SJSA1 (cell line): ENCODE data around the gene PCGF3. TPM values are rescaled to one million over a fixed set of nuclear protein-coding genes. Genes with fewer than 3 reads are reported as not detected.

ENCODE experiments used
- DNase-seq, 2 experiments: peaks; one replicate each; pipeline ENCODE4 v3.0.0-alpha.2; 2015 to 2020; ENCODE audit warnings: low spot score in 2 of 2, low read depth in 1 of 2
- H3K27ac ChIP-seq: fragments of 250-450 bp; sonication (Bioruptor Pico); 2 replicates; pipeline ENCODE4 v1.5.1; 2020; ENCODE audit warnings: mild to moderate bottlenecking, moderate library complexity
- H3K27me3 ChIP-seq: fragments of 250-450 bp; sonication (Bioruptor Pico); replicated peaks from 2 replicates; pipeline ENCODE4 v1.5.1; 2020; ENCODE audit warnings: mild to moderate bottlenecking, moderate library complexity
- H3K36me3 ChIP-seq: fragments of 250-450 bp; sonication (Bioruptor Pico); 2 replicates; pipeline ENCODE4 v1.5.1; 2020; ENCODE audit warnings: mild to moderate bottlenecking
- H3K4me1 ChIP-seq: fragments of 250-450 bp; sonication (Bioruptor Pico); replicated peaks from 2 replicates; pipeline ENCODE4 v1.6.1; 2021; ENCODE audit warnings: mild to moderate bottlenecking
- H3K4me3 ChIP-seq: fragments of 250-450 bp; sonication (Bioruptor Pico); 2 replicates; pipeline ENCODE4 v1.5.1; 2020; ENCODE audit warnings: mild to moderate bottlenecking
- H3K9me3 ChIP-seq: fragments of 250-450 bp; sonication (Bioruptor Pico); replicated peaks from 2 replicates; pipeline ENCODE4 v1.5.1; 2020; ENCODE audit warnings: mild to moderate bottlenecking
- total RNA-seq: library from RNA; depleted of rRNA; stranded (reverse); fragments of >200 nt; shearing (Covaris generic); gene quantifications from 2 replicates; pipeline ENCODE4 v1.2.3, GENCODE V29; 2014

The PCGF3 gene
- total RNA-seq, 1 experiment from 2014 or later = 24.8 TPM

DNA sequence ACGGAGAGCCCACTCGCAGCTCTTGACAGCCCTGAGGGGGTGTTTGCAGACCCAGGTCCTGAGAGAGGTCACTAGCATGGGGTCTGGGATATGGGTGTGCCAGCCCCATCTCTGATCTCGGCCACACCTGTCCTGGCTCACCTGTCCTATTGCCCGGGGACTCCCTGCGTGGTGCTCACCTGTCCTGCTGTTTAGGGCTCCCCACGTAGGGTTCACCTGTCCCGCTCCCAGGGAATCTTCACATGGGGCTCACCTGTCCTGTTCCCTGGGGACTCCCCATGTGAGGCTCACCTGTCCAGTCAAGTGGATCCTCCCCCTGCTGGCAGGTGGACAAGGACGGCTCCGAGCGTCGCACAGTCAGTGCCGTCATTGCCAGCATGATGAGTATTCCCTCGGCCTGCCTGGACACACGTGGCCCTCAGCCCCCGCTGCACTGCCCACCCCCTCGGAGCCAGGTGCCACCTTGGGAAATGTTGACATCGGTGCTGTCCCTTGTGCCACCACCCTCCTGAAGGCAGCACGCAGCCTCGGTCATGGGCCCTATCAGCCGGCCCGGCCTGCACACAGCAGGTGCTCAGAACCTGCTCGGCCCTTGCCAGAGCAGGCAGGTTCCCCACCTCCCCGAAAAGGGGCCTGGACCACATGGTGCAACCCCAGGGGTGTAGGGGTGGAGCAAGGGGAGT lies 23.0 kb upstream of the PCGF3 start:
- no peak overlapping the region for H3K4me3 ChIP-seq
- H3K36me3 ChIP-seq = no peaks in the 10 kb centered on the region
- no peak for DNase-seq
- H3K4me1 ChIP-seq = peaks cover 12% of the 10 kb centered on the region
- H3K27me3 ChIP-seq = no peaks in the 10 kb centered on the region
- no peaks in the 10 kb centered on the region for H3K9me3 ChIP-seq
- no peak overlapping the region for H3K27ac ChIP-seq

DNA sequence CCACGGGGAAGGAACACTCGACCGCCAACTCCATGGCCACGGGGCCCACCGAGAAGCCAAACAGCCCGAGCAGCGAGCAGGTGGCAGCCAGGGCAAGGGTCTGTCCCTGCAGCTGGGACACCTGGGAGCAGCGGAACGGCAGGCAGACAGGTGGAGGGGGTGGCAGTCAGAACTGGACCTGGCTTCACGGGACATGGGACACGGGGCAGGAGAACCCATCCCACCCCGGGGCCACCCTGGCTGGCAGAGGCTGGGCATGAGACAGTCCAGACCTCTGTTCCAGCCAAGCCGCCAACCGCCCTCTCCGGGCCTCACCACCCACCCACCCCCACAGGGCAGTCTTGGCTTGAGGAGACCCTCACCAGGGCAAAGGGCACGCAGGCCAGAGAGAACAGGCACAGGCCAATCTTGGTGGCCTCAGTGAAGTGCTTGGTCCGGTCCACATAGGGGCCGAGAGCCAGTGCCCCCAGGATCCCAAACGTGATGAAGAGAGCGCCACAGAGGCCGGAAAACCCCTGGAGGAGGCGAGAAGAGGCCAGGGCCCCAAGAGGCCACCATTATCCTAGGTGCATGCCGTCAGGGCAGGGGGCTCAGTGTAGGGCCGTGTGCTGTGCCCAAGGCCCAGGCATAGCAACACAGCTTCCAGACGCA lies 22.3 kb upstream of the PCGF3 start:
- Histone ChIP-seq H3K4me1 (peaks cover 12% of the 10 kb centered on the region), H3K4me3 (no peak overlapping the region), H3K9me3 (no peaks in the 10 kb centered on the region), H3K27ac (no peak overlapping the region), H3K27me3 (no peaks in the 10 kb centered on the region), H3K36me3 (no peaks in the 10 kb centered on the region)
- no peak for DNase-seq

DNA sequence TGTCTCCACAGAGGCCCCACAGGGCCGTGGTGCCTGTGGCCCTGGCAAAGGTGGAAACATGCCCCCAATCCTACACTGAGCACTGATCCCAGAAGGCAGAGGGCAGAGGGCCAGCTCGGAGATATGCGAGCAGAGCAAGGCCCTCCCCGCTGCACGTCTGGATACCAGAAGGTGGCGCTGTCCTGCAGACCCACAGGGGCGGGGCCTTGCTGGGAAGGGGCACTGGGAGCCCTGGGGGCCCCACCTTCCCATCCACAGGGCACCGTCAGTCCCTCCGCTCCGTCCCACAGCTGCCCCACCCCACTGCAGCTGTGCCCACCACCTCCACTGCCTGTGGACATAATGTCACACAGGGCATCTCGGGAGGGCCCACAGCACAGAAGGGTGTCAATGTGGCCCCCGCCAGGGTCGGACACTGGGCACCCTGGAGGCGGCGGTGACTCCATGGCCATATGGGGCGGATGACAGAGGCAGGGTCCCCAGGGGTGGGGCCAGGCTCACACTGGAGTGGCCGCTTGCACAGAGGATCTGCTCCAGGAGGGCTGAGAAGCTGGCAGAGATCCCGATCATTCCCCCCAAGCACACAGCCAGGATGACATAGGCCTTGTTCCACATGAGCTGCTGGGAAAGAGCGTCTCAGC lies 21.5 kb upstream of the PCGF3 start:
- Histone ChIP-seq H3K27ac (no peak overlapping the region), H3K27me3 (no peaks in the 10 kb centered on the region), H3K4me1 (peaks cover 12% of the 10 kb centered on the region), H3K4me3 (no peak overlapping the region), H3K36me3 (no peaks in the 10 kb centered on the region), H3K9me3 (no peaks in the 10 kb centered on the region)
- no peak for DNase-seq

DNA sequence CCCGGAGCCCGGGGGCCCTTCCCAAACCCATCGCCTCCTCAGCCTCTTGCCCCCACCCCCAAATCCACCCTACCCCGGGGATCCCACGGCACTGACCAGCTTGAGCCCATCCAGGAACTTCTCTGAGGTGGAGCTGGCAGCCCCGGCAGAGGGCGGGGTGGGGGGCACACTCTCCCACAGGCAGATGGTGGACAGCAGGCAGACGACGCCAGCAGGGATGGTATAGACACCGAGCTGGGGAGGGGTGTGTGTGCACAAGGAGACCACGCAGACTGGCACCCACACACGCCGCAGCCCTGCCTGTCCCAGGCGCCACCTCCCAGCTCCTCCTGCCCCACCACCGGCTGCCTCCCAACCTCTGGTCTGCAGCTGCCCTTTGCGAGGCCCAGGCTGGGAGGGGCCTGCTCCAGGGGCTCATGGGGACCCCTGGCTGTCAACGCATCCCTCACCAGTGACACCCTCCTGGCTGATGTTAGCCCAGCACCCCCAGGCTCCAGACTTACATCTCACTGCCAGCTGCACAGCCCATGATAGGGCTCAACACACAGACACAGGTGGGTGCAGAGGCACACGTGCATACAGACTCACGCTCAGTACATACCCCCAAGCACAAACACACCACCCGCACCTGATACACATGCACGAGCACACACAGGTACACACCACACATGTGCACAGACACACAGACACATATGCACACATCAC lies 20.9 kb upstream of the PCGF3 start:
- peaks cover 12% of the 10 kb centered on the region for H3K4me1 ChIP-seq
- no peaks in the 10 kb centered on the region for H3K36me3 ChIP-seq
- H3K27ac ChIP-seq = no peak overlapping the region
- H3K9me3 ChIP-seq = no peaks in the 10 kb centered on the region
- H3K27me3 ChIP-seq = no peaks in the 10 kb centered on the region
- no peak overlapping the region for H3K4me3 ChIP-seq
- DNase-seq = no peak

DNA sequence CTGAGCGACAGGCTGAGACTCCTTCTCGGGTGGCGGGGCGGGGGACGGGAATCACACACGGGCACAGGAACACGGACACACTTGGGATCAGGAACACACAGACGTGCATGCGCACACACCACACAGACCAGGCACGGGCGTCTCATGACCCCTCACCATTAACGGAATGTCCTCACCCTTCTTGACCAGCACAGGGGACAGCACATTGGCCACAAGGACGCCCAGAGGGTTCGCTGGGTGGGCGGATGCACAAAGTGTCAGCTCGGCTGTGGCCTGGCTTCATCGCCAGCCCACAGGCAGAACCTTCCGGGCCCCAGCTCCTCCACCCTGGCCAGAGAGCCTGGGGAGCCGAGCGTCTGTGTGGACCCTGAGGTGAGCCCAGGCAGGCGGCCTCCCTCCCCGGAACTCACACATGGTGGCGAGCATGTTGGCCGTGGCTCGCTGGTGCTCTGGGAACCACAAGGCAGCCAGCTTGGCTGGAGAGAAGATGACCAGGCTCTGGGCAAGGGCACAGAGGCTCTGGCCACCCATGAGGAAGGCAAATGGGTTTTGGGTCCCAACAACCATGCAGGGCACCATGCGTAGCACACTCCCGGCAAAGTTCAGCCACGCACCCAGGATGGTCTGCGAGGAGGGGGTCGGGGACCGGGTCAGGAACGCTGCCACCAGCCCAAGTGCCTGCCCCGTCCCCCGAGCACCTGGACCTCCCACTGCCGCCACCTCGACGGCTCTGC lies 19.8 kb upstream of the PCGF3 start:
- H3K27ac ChIP-seq = no peak overlapping the region
- H3K27me3 ChIP-seq = no peaks in the 10 kb centered on the region
- H3K4me1 ChIP-seq = peaks cover 8% of the 10 kb centered on the region
- no peak for DNase-seq
- H3K4me3 ChIP-seq = no peak overlapping the region
- no peaks in the 10 kb centered on the region for H3K36me3 ChIP-seq
- no peaks in the 10 kb centered on the region for H3K9me3 ChIP-seq

DNA sequence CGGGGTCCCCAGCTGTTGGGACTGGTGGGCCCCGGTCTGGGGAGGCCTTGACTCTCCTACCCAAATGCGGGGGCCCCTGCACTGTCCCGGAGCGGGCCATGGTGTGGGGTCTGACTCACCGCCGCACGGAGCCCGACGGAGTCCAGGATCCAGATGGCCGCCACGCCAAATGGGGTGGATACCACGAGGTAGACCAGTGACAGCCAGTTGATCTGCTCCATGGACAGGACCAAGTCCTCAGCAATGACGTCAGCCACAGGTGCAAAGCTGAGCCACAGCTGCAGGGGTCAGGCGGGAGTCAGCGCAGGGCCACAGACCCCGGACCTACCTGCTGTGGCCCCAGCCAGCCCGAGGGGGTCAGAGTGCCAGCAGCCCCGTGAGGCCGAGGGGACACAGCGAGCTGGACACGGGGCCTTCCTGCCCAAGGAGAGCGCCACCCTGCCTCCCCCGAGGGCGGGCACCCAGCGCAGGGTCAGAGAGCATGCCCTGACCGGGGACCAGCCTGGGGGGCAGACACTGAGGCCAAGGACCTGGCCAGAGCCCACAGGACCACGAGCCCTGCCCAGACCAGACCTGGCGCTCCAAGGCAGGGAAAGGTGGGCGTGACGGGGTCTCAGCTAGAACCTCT lies 19.1 kb upstream of the PCGF3 start:
- DNase-seq = no peak
- Histone ChIP-seq H3K27me3 (no peaks in the 10 kb centered on the region), H3K4me1 (peaks cover 7% of the 10 kb centered on the region), H3K4me3 (no peak overlapping the region), H3K9me3 (no peaks in the 10 kb centered on the region), H3K27ac (no peak overlapping the region), H3K36me3 (no peaks in the 10 kb centered on the region)

DNA sequence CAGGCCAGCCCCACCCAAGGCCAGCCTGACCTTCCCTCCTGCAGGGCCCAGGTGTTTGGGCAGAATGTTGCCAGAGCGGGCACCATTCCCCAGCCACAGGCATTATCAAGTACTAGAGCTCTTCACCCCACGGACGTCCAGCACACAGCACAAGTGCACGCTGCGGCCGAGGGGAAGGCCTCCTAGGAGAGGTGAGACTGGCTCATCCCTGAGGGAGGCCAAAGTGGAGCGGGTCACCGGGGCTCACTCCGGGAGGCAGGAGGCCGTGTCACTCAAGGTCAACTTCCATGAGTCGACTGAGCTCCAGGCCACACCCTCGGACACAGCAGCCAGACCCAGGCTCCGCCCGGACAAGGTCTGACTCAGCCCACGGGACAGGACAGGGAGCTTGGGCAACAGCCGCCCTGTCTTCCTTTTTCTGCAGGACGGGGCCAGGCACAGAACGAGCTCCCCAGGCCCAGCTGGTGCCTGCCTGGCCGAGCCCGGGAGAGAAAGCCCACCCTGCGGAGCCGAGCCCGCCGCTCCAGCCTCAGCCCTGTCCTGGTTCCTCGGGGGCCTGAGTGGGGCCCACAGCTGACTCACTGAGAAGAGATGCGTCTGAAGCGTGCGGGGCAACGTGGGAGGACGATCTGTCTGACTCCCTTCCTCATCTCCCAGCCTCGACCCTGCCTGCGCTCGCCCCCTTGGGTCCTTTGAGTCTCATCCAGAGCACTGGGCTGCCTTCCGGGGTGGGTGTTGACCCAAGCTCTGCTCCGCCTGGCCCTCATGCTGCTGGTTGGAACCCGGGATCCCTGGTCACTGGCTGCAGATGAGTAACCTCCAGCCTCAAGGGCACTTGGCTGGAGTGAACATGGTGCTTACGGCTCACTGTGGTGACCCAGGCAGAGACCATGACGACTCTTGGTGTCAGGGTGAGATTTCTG lies 18.3 kb upstream of the PCGF3 start:
- Histone ChIP-seq H3K27ac (no peak overlapping the region), H3K27me3 (no peaks in the 10 kb centered on the region), H3K4me3 (no peak overlapping the region), H3K9me3 (no peaks in the 10 kb centered on the region), H3K4me1 (peaks cover 7% of the 10 kb centered on the region), H3K36me3 (no peaks in the 10 kb centered on the region)
- DNase-seq = peak; percentile 27 to 59

DNA sequence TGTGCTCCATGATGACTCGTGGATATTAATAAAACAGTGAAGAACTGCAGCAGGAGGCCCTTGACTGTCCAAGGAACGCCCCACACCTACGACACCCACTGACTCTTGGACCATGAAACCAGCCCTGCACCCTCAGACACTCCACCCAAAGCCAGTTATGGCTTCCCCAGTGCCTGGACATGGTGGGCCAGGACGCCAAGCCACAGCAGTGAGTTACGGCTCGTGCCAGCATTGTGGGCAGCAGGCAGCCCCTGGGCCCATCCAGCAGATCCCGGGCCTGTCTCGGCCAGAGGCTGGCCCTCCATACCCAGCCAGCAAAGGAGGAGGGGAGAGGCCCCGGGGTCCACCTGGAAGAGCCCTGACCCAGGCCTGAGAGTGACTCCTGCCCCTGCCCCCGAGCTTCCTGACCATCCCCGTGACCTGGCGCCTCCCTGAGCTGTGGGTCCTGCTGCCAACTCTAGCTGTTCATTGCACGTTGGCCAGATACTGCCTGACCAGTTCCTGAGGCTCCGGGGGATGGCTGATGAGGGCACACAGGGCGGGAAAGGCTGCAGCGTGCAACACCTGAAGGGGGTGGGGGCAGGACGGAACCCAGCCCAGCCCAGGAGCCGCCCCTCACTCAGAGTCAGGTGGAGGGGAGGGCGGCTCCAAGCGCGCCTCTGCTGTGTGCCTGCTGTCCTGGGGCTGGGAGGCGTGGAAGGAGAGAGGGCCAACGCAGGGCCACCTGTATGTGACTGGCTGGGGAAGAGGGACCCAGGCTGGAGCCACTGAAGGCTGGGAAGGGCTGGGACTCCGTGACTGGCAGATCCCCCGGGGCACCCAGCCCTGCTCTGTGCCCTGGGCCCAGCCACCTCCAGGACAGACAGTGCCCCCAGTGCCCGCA lies 17.4 kb upstream of the PCGF3 start:
- Histone ChIP-seq H3K27me3 (no peaks in the 10 kb centered on the region), H3K4me1 (peaks cover 7% of the 10 kb centered on the region), H3K36me3 (no peaks in the 10 kb centered on the region), H3K9me3 (no peaks in the 10 kb centered on the region), H3K4me3 (no peak overlapping the region), H3K27ac (no peak overlapping the region)
- DNase-seq = no peak

DNA sequence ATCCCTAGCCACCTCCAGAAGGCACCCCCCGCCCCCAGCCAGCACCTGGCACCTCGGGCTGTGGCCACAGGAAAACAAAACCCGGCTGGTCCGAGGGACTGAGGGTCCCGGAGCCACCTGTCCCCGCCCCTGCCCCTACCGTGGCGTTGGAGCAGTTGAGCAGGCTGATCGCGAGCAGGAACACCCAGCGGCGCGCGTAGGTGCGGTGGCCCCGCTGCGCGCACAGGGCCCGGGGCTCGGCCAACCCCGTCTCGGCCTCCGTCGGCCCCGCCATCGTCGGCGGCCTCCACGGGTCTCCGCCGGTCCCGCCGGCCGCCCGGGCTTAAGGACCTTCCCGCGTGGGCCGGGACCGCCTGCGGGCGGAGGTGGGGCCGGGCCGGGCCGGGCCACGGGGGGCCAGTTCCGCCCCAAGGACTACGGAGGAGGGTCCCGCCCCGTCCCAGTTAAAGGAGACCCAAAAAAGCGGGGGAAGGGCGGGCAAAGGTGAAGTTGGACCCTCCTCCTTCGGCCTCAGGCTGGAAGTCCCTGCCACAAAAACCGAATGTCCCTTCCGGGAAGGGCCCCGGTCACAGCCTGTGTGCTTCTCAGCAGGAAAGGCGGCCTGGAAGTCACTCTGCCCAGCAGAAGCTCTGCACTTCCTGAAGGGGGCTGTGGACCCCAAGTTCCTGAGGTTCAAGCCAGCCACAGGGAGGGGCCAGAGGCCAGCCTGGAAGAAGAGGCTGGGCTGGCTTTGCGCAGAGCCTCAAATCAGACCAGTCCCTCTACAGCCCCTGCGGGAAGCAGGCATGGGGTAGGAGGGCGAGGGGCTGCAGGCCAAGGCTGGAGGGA lies 16.6 kb upstream of the PCGF3 start, which contains the start of gene SLC49A3:
TSS of gene SLC49A3 (minus strand) at position 298 of the 828 bp plus-strand sequence. CDS start at position 274, 24 bp downstream.
- H3K27me3 ChIP-seq = no peaks in the 10 kb centered on the region

DNA sequence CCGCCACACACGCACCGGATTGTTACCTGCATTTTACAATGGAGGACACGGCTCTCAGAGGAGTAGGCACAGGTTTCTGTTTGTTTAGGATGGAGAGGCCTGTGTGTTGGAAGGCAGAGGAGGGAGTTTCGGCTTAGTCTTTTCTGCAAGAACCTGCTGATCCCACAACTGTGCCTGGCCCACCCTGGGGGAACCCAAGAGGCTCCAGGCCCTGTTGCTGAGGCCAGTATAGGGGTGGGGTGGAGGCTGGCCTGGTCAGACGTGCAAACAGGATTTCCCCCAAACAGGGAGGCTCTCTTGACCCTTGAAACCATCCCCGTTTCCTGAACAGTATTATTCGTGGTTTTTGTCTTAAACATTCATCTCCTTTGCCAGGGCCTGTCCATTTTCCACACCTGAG lies 15.9 kb upstream of the PCGF3 start:
- no peak for DNase-seq
- Histone ChIP-seq H3K27me3 (no peaks in the 10 kb centered on the region), H3K4me3 (no peak overlapping the region), H3K4me1 (peaks cover 7% of the 10 kb centered on the region), H3K9me3 (no peaks in the 10 kb centered on the region), H3K27ac (no peak overlapping the region), H3K36me3 (no peaks in the 10 kb centered on the region)

More for the DNA sequence above, 16.6 kb upstream of the PCGF3 start, which contains the start of gene SLC49A3:
- H3K27ac ChIP-seq = no peak within 1 kb of the TSS
- no peak for DNase-seq
- H3K36me3 ChIP-seq = no peaks in the 10 kb centered on the region
- H3K4me3 ChIP-seq = no peak within 1 kb of the TSS
- peaks cover 7% of the 10 kb centered on the region for H3K4me1 ChIP-seq
- no peaks in the 10 kb centered on the region for H3K9me3 ChIP-seq
